IPS-18a (cell line): Measurements from ENCODE around the gene C19orf85.

Experiments
- H3K27ac ChIP-seq: one replicate; pipeline ENCODE4 v1.5.1; 2013; ENCODE audit warnings: low read length
- H3K27me3 ChIP-seq: one replicate; pipeline ENCODE4 v1.6.1; 2013; ENCODE audit warnings: mild to moderate bottlenecking, low read length; ENCODE audit not compliant: control insufficient read depth, insufficient read depth
- H3K36me3 ChIP-seq: one replicate; pipeline ENCODE4 v1.6.1; 2013; ENCODE audit warnings: low read depth, low read length; ENCODE audit not compliant: control insufficient read depth
- H3K4me1 ChIP-seq: one replicate; pipeline ENCODE4 v1.6.1; 2013; ENCODE audit warnings: low read depth, low read length; ENCODE audit not compliant: control insufficient read depth
- H3K4me3 ChIP-seq: one replicate; pipeline ENCODE4 v1.5.1; 2013; ENCODE audit warnings: low read length
- H3K9ac ChIP-seq: one replicate; pipeline ENCODE4 v1.6.1; 2013; ENCODE audit warnings: mild to moderate bottlenecking, low read length, moderate library complexity
- H3K9me3 ChIP-seq: one replicate; pipeline ENCODE4 v1.6.1; 2013; ENCODE audit warnings: low read depth, low read length; ENCODE audit not compliant: control insufficient read depth

The C19orf85 gene

GRCh38 chr19:55441319-55441691 is 23.2 kb downstream of the C19orf85 start:
- Histone ChIP-seq H3K4me3 (peak overlapping the region; percentile 63), H3K9me3 (no peaks in the 10 kb centered on the region)

DNA sequence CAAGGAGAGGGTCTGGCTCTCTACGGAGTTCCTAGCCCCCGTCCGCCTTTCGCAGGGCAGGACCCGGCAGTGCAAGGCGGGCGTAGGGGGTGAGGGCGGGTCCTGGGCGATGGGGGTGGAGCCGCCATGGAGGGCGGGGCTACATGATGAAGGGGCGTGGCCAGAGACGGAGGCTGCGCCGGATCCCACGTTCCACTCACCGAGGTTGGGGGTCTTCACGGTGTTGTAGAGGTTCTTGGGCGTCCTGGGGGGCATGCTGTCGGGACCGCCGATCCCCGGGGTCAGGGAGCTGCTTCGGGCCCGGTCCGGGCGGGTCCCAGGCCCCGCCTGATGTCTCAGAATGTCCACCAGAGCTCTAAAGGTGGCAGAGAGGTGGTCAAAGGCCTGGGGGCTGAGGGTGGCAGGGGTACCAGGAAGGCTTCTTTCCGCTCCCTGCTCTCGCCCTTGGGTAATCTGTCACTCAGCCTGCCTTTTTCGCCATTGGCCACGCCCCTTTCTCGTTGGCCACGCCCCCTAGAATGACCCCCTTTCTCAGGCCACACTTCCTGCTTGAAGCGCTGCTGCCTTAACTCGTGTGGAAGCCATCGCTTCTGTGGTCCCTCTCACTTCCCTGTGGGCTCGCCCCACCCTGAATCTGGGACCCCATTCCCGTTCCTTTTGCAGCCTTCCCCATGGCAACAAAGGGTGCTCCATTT is 24.0 kb downstream of the C19orf85 start:
- no peaks in the 10 kb centered on the region for H3K9me3 ChIP-seq
- peak overlapping the region; percentile 63 for H3K4me3 ChIP-seq
- H3K27ac ChIP-seq: no peak overlapping the region
- no peak overlapping the region for H3K9ac ChIP-seq
- peaks cover 12% of the 10 kb centered on the region for H3K4me1 ChIP-seq
- H3K27me3 ChIP-seq: peaks cover 76% of the 10 kb centered on the region
- H3K36me3 ChIP-seq: no peaks in the 10 kb centered on the region

More at GRCh38 chr19:55441319-55441691, 23.2 kb downstream of the C19orf85 start:
- H3K9ac ChIP-seq: no peak overlapping the region
- no peaks in the 10 kb centered on the region for H3K36me3 ChIP-seq
- peaks cover 83% of the 10 kb centered on the region for H3K27me3 ChIP-seq
- no peak overlapping the region for H3K27ac ChIP-seq
- H3K4me1 ChIP-seq: peaks cover 12% of the 10 kb centered on the region

DNA sequence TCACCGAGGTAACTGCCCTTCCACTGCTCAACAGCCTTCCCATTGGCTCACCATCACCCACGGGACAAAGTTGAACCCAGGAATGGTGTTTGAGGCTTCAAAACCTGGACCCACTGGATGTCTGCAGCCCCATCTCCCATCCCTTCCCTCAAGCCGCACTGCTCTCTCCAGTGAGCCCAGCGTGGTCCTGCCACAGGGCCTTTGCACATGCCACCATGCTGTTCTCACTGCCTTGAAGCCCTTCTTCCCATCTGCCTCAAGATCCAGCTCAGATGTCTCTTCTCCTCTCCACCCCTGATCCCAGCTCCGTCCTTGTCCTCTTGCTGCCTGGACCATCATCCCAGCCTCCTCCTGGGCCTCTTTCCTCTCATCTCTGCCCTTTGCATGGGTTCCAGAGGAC is 25.5 kb downstream of the C19orf85 start:
- no peak overlapping the region for H3K9ac ChIP-seq
- H3K4me1 ChIP-seq: peaks cover 12% of the 10 kb centered on the region
- H3K36me3 ChIP-seq: no peaks in the 10 kb centered on the region
- no peak overlapping the region for H3K27ac ChIP-seq
- peaks cover 61% of the 10 kb centered on the region for H3K27me3 ChIP-seq
- H3K4me3 ChIP-seq: no peak overlapping the region
- H3K9me3 ChIP-seq: no peaks in the 10 kb centered on the region

GRCh38 chr19:55437410-55437809 is 27.1 kb downstream of the C19orf85 start:
- H3K27me3 ChIP-seq: peaks cover 46% of the 10 kb centered on the region
- H3K4me1 ChIP-seq: peaks cover 12% of the 10 kb centered on the region
- no peak overlapping the region for H3K27ac ChIP-seq
- no peaks in the 10 kb centered on the region for H3K36me3 ChIP-seq
- no peaks in the 10 kb centered on the region for H3K9me3 ChIP-seq
- H3K4me3 ChIP-seq: no peak overlapping the region
- H3K9ac ChIP-seq: no peak overlapping the region

GRCh38 chr19:55436847-55437246 is 27.7 kb downstream of the C19orf85 start:
- no peak overlapping the region for H3K27ac ChIP-seq
- peaks cover 40% of the 10 kb centered on the region for H3K27me3 ChIP-seq
- no peak overlapping the region for H3K9ac ChIP-seq
- H3K4me1 ChIP-seq: peaks cover 12% of the 10 kb centered on the region
- H3K4me3 ChIP-seq: no peak overlapping the region
- H3K9me3 ChIP-seq: no peaks in the 10 kb centered on the region
- no peaks in the 10 kb centered on the region for H3K36me3 ChIP-seq

DNA sequence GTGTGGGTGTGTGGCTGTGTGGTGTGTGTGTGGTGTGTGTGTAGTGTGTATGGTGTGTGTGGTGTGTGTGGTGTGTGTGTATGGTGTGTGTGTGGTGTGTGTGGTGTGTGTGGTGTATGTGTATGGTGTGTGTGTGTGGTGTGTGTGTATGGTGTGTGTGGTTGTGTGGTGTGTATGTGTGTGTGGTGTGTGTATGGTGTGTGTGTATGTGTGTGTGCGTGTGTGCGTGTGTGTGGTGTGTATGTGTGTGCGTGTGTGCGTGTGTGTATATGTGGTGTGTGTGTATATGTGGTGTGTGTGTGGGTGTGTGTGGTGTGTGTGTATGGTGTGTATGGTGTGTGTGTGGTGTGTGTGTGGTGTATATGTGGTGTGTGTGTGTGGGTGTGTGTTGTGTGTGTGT is 29.5 kb downstream of the C19orf85 start:
- Histone ChIP-seq H3K4me1 (peaks cover under 1% of the 10 kb centered on the region), H3K9me3 (no peaks in the 10 kb centered on the region), H3K27me3 (peaks cover 22% of the 10 kb centered on the region)

DNA sequence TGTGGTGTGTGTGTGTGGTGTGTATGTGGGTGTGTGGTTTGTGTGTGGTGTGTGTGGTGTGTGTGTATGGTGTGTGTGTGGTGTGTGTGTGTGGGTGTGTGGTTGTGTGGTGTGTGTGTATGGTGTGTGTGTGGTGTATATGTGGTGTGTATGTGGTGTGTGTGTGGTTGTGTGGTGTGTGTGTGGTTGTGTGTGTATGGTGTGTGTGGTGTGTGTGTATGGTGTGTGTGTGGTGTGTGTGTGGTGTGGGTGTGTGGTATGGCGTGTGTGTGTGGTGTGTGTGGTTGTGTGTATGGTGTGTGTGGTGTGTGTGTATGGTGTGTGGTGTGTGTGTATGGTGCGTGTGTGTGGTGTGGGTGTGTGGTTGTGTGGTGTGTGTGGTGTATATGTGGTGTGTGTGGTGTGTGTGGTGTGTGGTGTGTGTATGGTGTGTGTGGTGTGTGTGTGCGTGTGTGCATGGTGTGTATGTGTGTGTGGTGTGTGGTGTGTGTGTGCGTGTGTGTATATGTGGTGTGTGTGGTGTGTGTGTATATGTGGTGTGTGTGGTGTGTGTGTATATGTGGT is 30.1 kb downstream of the C19orf85 start:
- Histone ChIP-seq H3K36me3 (no peaks in the 10 kb centered on the region), H3K27me3 (peaks cover 17% of the 10 kb centered on the region), H3K4me1 (no peaks in the 10 kb centered on the region), H3K9ac (no peak overlapping the region), H3K4me3 (no peak overlapping the region), H3K27ac (no peak overlapping the region), H3K9me3 (no peaks in the 10 kb centered on the region)

More for the DNA sequence above, 29.5 kb downstream of the C19orf85 start:
- Histone ChIP-seq H3K4me3 (no peak overlapping the region), H3K9ac (no peak overlapping the region), H3K36me3 (no peaks in the 10 kb centered on the region), H3K27ac (no peak overlapping the region)

GRCh38 chr19:55433292-55433691 is 31.3 kb downstream of the C19orf85 start:
- Histone ChIP-seq H3K27ac (no peak overlapping the region), H3K9ac (no peak overlapping the region), H3K36me3 (no peaks in the 10 kb centered on the region), H3K9me3 (no peaks in the 10 kb centered on the region), H3K4me1 (no peaks in the 10 kb centered on the region), H3K4me3 (no peak overlapping the region), H3K27me3 (peaks cover 5% of the 10 kb centered on the region)

DNA sequence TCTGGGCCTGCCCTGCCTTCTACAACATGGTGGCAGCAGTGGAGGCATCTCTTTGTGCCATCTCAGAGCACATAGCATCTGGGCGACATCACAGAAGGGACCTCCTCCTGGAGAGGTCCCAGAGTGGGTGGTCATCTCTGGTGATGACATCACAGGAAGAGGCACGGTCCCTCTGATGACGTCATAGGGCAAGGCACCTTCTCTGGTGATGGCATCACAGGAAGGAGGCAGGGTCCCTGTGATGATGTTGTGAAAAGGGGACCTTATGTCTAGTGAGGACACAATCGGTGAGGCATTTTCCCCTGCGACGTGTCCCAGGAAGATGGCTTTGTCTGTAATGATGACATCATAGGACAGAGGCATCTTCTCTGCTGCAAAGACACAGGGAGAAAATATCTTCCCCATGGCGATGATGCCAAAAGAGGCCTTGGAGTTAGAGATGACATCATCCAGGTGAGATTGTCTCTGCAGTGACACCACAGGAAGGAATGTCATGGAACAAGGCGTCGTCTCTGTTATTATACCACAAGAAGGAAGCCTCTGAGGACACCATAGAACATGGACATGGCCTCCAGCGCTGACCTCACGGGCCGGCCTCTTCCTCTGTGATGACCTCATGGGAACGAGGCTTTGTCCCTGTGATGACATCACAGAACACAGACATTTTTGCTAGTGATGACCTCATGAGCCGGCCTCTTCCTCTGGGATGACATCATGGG is 32.2 kb downstream of the C19orf85 start:
- Histone ChIP-seq H3K27ac (no peak overlapping the region), H3K9ac (no peak overlapping the region), H3K27me3 (no peaks in the 10 kb centered on the region), H3K36me3 (no peaks in the 10 kb centered on the region), H3K4me1 (no peaks in the 10 kb centered on the region), H3K4me3 (no peak overlapping the region), H3K9me3 (no peaks in the 10 kb centered on the region)

DNA sequence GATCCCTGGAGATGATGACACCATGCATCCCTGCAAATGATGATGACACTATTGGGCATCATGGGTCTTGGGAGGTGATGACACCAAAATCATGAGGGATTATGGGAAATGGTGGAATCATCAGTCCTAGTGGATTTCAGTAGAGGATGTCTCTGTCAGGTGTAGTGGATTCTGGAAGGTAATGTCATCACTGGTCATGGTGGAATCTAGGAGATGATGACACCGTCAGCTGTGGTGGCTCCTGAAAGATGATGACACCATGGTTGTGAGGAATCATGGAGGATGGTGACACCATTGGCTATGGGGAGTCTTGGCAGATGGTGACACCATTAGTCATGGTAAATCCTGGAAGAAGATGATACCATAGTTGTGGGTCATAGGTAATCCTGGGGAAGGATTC is 33.4 kb downstream of the C19orf85 start:
- no peak overlapping the region for H3K9ac ChIP-seq
- H3K4me3 ChIP-seq: no peak overlapping the region
- H3K27me3 ChIP-seq: no peaks in the 10 kb centered on the region
- no peaks in the 10 kb centered on the region for H3K9me3 ChIP-seq
- no peaks in the 10 kb centered on the region for H3K4me1 ChIP-seq
- H3K27ac ChIP-seq: no peak overlapping the region
- no peaks in the 10 kb centered on the region for H3K36me3 ChIP-seq

GRCh38 chr19:55426042-55426441 is 38.5 kb downstream of the C19orf85 start:
- Histone ChIP-seq H3K27ac (no peak overlapping the region), H3K4me1 (no peaks in the 10 kb centered on the region), H3K27me3 (no peaks in the 10 kb centered on the region), H3K9ac (no peak overlapping the region), H3K4me3 (no peak overlapping the region), H3K36me3 (no peaks in the 10 kb centered on the region), H3K9me3 (no peaks in the 10 kb centered on the region)
